Vagina (tissue), 2 donors: ENCODE data around the gene KRT16. TPM values are rescaled to one million over a fixed set of nuclear protein-coding genes. Genes with fewer than 3 reads are reported as not detected.
"Not testable (repeated sequence)": the region's sequence is repeated elsewhere in the genome, so short reads cannot be mapped to it uniquely, and the experiment has no call there.

Experiments
- DNase-seq, 2 donors: peaks; one replicate each; pipeline ENCODE4 v3.0.0-alpha.2; 2017; ENCODE audit errors: extremely low spot score in 2 of 2
- H3K27ac ChIP-seq: fragments of 200-600 bp; sonication (generic); one replicate; pipeline ENCODE4 v1.5.1; 2019
- H3K27me3 ChIP-seq: fragments of 200-600 bp; sonication (generic); one replicate; pipeline ENCODE4 v1.5.1; 2019
- H3K36me3 ChIP-seq, 2 donors: fragments of 200-600 bp; sonication (generic); one replicate each; pipeline ENCODE4 v1.5.1; 2017 to 2019
- H3K4me1 ChIP-seq: fragments of 200-600 bp; sonication (generic); one replicate; pipeline ENCODE4 v1.5.1; 2019
- H3K4me3 ChIP-seq, 2 donors: fragments of 200-600 bp; sonication (generic); 1 replicate in 1 of 2; 2 replicates in 1 of 2; pipeline ENCODE4 v1.5.1; 2016 to 2019
- H3K9me3 ChIP-seq: fragments of 200-600 bp; sonication (generic); one replicate; pipeline ENCODE4 v1.5.1; 2019
- CTCF ChIP-seq, 3 experiments: fragments of 450-650 bp in 2 of 3; fragments of 200-600 bp in 1 of 3; sonication (generic) in 1 of 3; IDR thresholded peaks; one replicate each; pipeline ENCODE4 v1.5.1; 2017 to 2019; ENCODE audit warnings: antibody characterized with exemption in 3 of 3, mild to moderate bottlenecking in 2 of 3, moderate library complexity in 2 of 3
- POLR2A ChIP-seq, 2 donors: fragments of 450-650 bp; IDR thresholded peaks; one replicate each; pipeline ENCODE4 v1.6.1; 2017; ENCODE audit warnings: antibody characterized with exemption in 2 of 2, mild to moderate bottlenecking in 2 of 2, moderate library complexity in 2 of 2
- POLR2AphosphoS5 ChIP-seq, 2 donors: sonication (generic); formaldehyde crosslinking; IDR thresholded peaks; one replicate each; pipeline ENCODE4 v1.9.0; 2017; ENCODE audit warnings: antibody characterized with exemption in 2 of 2, mild to moderate bottlenecking in 2 of 2, low read depth in 1 of 2; ENCODE audit not compliant: insufficient read depth in 1 of 2
- intact Hi-C: fragments of 100-400 bp; cut with DNase I; formaldehyde crosslinking; loops from one replicate; pipeline ENCODE4 v1.15.1; 2023
- total RNA-seq: library from RNA; depleted of rRNA; stranded (reverse); fragments of >200 nt; gene quantifications from one replicate; pipeline ENCODE4 v1.2.3, GENCODE V29; 2016

Gene KRT16
- 872 TPM for total RNA-seq

GRCh38 chr17:41612376-41613160, at the start of gene KRT16:
KRT16 (minus strand) TSS chr17:41612767; CDS start chr17:41612688, 79 bp downstream.
- H3K27me3 ChIP-seq, H3K9me3 ChIP-seq, H3K36me3 ChIP-seq, intact Hi-C loops, DNase-seq: not testable (repeated sequence)
- peak; percentile 56 to 59 for TF ChIP-seq POLR2AphosphoS5 (IDR thresholded peaks at IDR 0.05; ENCODE audit: insufficient read depth in 1 of 2, low read depth in 1 of 2)
- peak within 1 kb of the TSS in 1 of 2 donors; percentile 29 for H3K4me3 ChIP-seq
- H3K4me1 ChIP-seq: peaks cover 22% of the 10 kb centered on the region
- H3K27ac ChIP-seq: peak within 1 kb of the TSS; percentile 83

GRCh38 chr17:41660221-41660711, 47.7 kb upstream of the KRT16 start:
- no peaks in the 10 kb centered on the region for H3K9me3 ChIP-seq
- DNase-seq: no peak
- H3K27me3 ChIP-seq: no peaks in the 10 kb centered on the region
- intact Hi-C loops: no loop called here
- no peak for TF ChIP-seq POLR2A (IDR thresholded peaks at IDR 0.05)
- TF ChIP-seq CTCF (IDR thresholded peaks at IDR 0.05): no peak
- TF ChIP-seq POLR2AphosphoS5 (IDR thresholded peaks at IDR 0.05; ENCODE audit: insufficient read depth in 1 of 2, low read depth in 1 of 2): no peak
- peaks cover 55% of the 10 kb centered on the region for H3K4me1 ChIP-seq
- no peaks in the 10 kb centered on the region for H3K36me3 ChIP-seq
- H3K4me3 ChIP-seq: no peak overlapping the region
- peak overlapping the region; percentile 85 for H3K27ac ChIP-seq

- Histone ChIP-seq H3K36me3 (no peaks in the 10 kb centered on the region), H3K4me3 (no peak overlapping the region), H3K9me3 (no peaks in the 10 kb centered on the region), H3K27ac (peak overlapping the region; percentile 85), H3K27me3 (no peaks in the 10 kb centered on the region), H3K4me1 (peaks cover 60% of the 10 kb centered on the region)
- intact Hi-C loops: loop anchor here (10.0 kb wide), 1 partner anchor 855 kb away; no protein-coding TSS in a partner anchor
- DNase-seq: no peak
- no peak for TF ChIP-seq POLR2A (IDR thresholded peaks at IDR 0.05)
- TF ChIP-seq CTCF (IDR thresholded peaks at IDR 0.05): no peak
- no peak for TF ChIP-seq POLR2AphosphoS5 (IDR thresholded peaks at IDR 0.05; ENCODE audit: insufficient read depth in 1 of 2, low read depth in 1 of 2)
Measured at GRCh38 chr17:41659427-41660212, 47.1 kb upstream of the KRT16 start.

GRCh38 chr17:41658846-41659245, 46.3 kb upstream of the KRT16 start:
- H3K4me1 ChIP-seq: peaks cover 61% of the 10 kb centered on the region

More at GRCh38 chr17:41658846-41659245, 46.3 kb upstream of the KRT16 start:
- Histone ChIP-seq H3K27ac (peak overlapping the region; percentile 85), H3K27me3 (no peaks in the 10 kb centered on the region), H3K36me3 (no peaks in the 10 kb centered on the region), H3K4me3 (no peak overlapping the region), H3K9me3 (no peaks in the 10 kb centered on the region)
- no peak for DNase-seq
- TF ChIP-seq CTCF (IDR thresholded peaks at IDR 0.05) (no peak), POLR2A (IDR thresholded peaks at IDR 0.05) (no peak), POLR2AphosphoS5 (IDR thresholded peaks at IDR 0.05; ENCODE audit: insufficient read depth in 1 of 2, low read depth in 1 of 2) (no peak)
- intact Hi-C loops: loop anchor here (10.0 kb wide), 1 partner anchor 854 kb away; no protein-coding TSS in a partner anchor
